Right atrium auricular region (tissue), 2 donors: Measurements from ENCODE around the gene FHL2. TPM values are rescaled to one million over a fixed set of nuclear protein-coding genes. Genes with fewer than 3 reads are reported as not detected.
"Not testable (repeated sequence)": the region's sequence is repeated elsewhere in the genome, so short reads cannot be mapped to it uniquely, and the experiment has no call there.

Experiments used
- DNase-seq: peaks from one replicate; pipeline ENCODE4 v3.0.0-alpha.2; 2019; ENCODE audit warnings: low spot score
- H3K27ac ChIP-seq, 2 donors: fragments of 200-600 bp; sonication (generic); 1 replicate in 1 of 2; 2 replicates in 1 of 2; pipeline ENCODE4 v1.5.1; 2016 to 2019
- H3K27me3 ChIP-seq, 2 donors: fragments of 200-600 bp; sonication (generic); one replicate each; pipeline versions ENCODE4 v1.5.1 to v1.6.0; 2017 to 2019
- H3K36me3 ChIP-seq: fragments of 200-600 bp; sonication (generic); one replicate; pipeline ENCODE4 v1.5.1; 2016
- H3K4me1 ChIP-seq, 2 donors: fragments of 200-600 bp; sonication (generic); one replicate each; pipeline versions ENCODE4 v1.5.1 to v1.6.0; 2017 to 2019
- H3K4me3 ChIP-seq, 2 donors: fragments of 200-600 bp; sonication (generic); 1 replicate in 1 of 2; 2 replicates in 1 of 2; pipeline ENCODE4 v1.5.1; 2017 to 2019; ENCODE audit warnings: mild to moderate bottlenecking in 1 of 2, moderate library complexity in 1 of 2
- H3K9me3 ChIP-seq, 2 donors: fragments of 200-600 bp; sonication (generic); one replicate each; pipeline ENCODE4 v1.5.1; 2019
- total RNA-seq, 2 donors: library from RNA; depleted of rRNA; stranded (reverse); fragments of >200 nt; gene quantifications; one replicate each; pipeline ENCODE4 v1.1.0, GENCODE V29; 2016
- TF ChIP-seq, protein P1 (sequence below), 2 donors: fragments of 200-600 bp; sonication (generic); IDR thresholded peaks; one replicate each; pipeline ENCODE4 v1.5.1; 2019; ENCODE audit warnings: antibody characterized with exemption in 2 of 2

The FHL2 gene
- total RNA-seq, 2 donors from 2014 or later = 141 to 356 TPM

DNA sequence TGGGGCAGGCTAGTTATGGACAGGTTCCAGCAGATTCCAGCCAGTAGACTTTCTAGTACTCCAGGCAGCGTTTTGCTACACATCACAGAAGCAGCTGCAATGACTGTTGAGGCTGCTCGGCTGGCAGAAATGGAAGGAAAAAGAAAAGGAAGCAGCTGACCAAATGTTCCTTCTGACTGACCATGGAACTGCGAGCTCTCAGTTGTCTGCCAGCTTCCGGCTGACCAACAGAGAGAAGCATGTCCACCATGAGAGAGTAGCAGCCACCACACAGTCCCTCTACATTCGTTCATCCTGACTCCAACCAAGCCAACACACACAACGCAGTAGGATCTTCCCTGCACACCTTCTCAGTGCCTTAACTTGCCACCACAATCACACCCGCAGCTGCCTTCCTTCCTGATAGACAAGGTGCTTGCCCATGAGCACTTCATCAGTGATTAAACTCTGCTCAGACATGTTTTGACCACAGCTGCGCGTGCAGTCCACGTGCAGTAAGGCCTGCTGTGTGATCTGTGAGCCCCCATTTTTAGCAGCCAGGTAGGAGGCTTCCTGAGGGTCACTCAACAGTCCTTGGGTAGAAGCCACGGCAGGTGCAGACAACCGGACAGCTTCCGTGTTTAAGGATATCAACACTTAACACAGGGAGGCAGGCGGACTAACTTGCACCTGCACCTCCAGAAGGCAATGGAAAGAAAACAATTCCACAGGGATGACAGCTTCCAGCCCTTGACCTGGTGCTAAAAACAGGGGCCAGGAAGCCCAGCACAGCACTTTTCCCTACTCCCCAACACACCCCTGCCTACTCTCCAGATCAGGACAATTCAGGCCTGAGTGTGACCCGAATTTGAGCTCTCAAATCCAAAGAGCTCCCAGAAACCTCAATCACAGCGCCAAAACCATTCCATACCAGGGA is 70.3 kb downstream of the FHL2 start:
- H3K4me1 ChIP-seq = peaks cover 0 to 22% of the 10 kb centered on the region in 2 donors
- TF ChIP-seq, protein P1, sequence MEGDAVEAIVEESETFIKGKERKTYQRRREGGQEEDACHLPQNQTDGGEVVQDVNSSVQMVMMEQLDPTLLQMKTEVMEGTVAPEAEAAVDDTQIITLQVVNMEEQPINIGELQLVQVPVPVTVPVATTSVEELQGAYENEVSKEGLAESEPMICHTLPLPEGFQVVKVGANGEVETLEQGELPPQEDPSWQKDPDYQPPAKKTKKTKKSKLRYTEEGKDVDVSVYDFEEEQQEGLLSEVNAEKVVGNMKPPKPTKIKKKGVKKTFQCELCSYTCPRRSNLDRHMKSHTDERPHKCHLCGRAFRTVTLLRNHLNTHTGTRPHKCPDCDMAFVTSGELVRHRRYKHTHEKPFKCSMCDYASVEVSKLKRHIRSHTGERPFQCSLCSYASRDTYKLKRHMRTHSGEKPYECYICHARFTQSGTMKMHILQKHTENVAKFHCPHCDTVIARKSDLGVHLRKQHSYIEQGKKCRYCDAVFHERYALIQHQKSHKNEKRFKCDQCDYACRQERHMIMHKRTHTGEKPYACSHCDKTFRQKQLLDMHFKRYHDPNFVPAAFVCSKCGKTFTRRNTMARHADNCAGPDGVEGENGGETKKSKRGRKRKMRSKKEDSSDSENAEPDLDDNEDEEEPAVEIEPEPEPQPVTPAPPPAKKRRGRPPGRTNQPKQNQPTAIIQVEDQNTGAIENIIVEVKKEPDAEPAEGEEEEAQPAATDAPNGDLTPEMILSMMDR (IDR thresholded peaks at IDR 0.05) = no peak
- no peaks in the 10 kb centered on the region for H3K9me3 ChIP-seq
- no peak for DNase-seq
- no peaks in the 10 kb centered on the region for H3K36me3 ChIP-seq
- no peaks in the 10 kb centered on the region for H3K27me3 ChIP-seq
- H3K27ac ChIP-seq = peak overlapping the region; percentile 71 to 83
- peak overlapping the region; percentile 58 to 82 for H3K4me3 ChIP-seq

- Histone ChIP-seq H3K27ac (no peak overlapping the region), H3K27me3 (no peaks in the 10 kb centered on the region), H3K4me3 (no peak overlapping the region), H3K4me1 (peaks cover 0 to 28% of the 10 kb centered on the region in 2 donors), H3K36me3 (peaks cover 2% of the 10 kb centered on the region), H3K9me3 (no peaks in the 10 kb centered on the region)
- TF ChIP-seq, protein P1 (IDR thresholded peaks at IDR 0.05) = no peak
- no peak for DNase-seq
These were observed 71.2 kb downstream of the FHL2 start for GRCh38 chr2:105327690-105328089.

DNA sequence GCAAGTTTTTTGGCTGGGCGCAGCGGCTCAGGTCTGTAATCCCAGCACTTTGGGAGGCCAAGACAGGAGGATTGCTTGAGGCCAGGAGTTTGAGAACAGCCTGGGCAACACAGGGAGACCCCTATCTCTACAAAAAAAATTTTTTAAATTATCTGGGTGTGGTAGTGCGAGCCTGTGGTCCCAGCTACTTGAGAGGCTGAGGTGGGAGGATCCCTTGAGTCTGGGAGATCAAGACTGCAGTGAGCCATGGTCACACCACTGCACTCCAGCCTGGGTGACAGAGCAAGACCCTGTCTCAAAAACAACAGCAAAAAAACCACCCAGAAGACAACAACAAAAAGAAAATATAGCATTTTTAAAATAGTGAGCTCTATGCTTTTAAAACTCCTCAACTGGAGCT is 71.6 kb downstream of the FHL2 start:
- not testable (repeated sequence) for DNase-seq, H3K4me3 ChIP-seq, H3K9me3 ChIP-seq, H3K27ac ChIP-seq, H3K27me3 ChIP-seq, H3K36me3 ChIP-seq
- peaks cover 0 to 28% of the 10 kb centered on the region in 2 donors for H3K4me1 ChIP-seq

DNA sequence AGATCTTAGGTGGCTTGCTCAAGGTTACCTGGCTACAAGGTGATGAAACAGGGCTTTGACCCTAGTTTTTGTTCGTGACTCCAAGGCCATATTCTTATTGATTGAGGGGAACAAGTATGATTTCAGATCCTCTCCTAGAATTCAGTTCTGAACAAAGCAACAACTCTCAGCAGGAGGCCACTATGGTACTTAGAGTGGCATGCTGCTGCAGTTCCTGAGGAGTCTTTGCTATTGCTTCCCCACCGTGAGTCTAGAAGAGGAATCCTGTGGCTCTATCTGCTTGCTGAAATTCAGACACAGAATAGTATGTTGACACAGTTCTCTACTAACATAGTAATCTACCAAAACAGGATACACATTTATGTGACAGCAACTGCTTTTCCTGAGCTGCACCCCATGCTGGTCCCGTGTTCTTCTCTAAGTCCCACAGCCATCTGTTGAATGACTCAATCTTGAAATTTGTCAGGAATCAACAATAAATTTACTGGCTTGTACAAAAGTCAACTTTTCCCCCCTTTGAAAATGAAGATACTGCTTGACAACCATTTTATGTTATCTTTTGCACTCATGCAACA is 73.4 kb downstream of the FHL2 start:
- Histone ChIP-seq H3K27me3 (no peaks in the 10 kb centered on the region), H3K4me3 (no peak overlapping the region), H3K4me1 (peaks cover 0 to 30% of the 10 kb centered on the region in 2 donors), H3K9me3 (no peaks in the 10 kb centered on the region), H3K27ac (no peak overlapping the region), H3K36me3 (peaks cover 3% of the 10 kb centered on the region)
- DNase-seq = no peak
- TF ChIP-seq, protein P1 (IDR thresholded peaks at IDR 0.05) = no peak

DNA sequence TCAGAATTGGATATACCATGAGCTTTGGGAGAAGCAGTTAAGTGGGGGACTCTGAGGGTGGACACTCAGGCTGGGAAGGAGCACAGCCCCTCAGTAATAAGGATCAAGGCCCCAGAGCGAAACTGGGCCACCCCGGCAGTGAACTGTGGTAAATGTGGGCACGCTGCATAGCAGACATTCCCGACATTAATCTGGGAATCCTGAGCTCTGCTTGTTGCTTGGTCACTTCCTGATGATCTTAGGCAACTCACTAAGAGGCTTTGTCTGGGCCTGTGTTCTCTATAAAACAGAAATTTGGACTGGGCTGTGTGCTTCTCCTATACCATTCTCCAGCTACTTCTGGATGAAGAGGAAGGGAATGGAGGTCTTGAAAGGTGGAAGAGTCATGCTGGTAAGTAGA is 74.1 kb downstream of the FHL2 start:
- TF ChIP-seq, protein P1 (IDR thresholded peaks at IDR 0.05) = no peak
- no peak for DNase-seq
- H3K9me3 ChIP-seq = no peaks in the 10 kb centered on the region
- H3K36me3 ChIP-seq = peaks cover 3% of the 10 kb centered on the region
- no peak overlapping the region for H3K27ac ChIP-seq
- no peaks in the 10 kb centered on the region for H3K27me3 ChIP-seq
- no peak overlapping the region for H3K4me3 ChIP-seq
- peaks cover 0 to 30% of the 10 kb centered on the region in 2 donors for H3K4me1 ChIP-seq

DNA sequence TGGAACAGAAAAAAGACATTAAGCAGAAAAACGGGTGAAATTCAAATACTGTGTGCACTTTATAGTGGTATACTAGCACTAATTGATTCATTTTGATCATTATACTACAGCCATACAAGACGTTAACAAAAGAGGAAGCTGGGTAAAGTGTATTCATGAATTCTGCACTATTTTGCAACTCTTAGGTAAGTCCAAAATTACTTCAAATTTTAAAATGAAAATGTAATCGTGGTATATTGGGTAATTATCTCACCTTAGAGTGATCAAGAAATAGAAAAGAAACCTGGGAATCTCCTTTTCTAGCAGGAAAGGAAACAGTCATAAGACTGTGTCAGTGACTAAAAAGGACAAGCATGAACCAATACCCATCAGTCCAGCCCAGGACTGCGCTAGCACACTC is 74.8 kb downstream of the FHL2 start:
- TF ChIP-seq, protein P1 (IDR thresholded peaks at IDR 0.05) = no peak
- H3K36me3 ChIP-seq = peaks cover 3% of the 10 kb centered on the region
- peaks cover 0 to 30% of the 10 kb centered on the region in 2 donors for H3K4me1 ChIP-seq
- no peaks in the 10 kb centered on the region for H3K9me3 ChIP-seq
- H3K27ac ChIP-seq = no peak overlapping the region
- no peaks in the 10 kb centered on the region for H3K27me3 ChIP-seq
- H3K4me3 ChIP-seq = no peak overlapping the region
- no peak for DNase-seq
